ENCODE results near the gene STIP1.

The STIP1 gene

GRCh38 chr11:64204464-64204989, 18.6 kb downstream of the STIP1 start:
- DNase-seq (ENCODE audit: insufficient read length): peak; percentile 79

GRCh38 chr11:64206457-64207255, 20.7 kb downstream of the STIP1 start, which contains the start of gene FERMT3:
Gene FERMT3, plus strand, starts transcription at chr11:64206721. Its CDS starts 644 bp downstream, at chr11:64207365.
- no peak for FAIRE-seq
- DNase-seq (ENCODE audit: insufficient read length): peak; percentile 72
- TF ChIP-seq POLR2AphosphoS5 (IDR thresholded peaks at IDR 0.05; ENCODE audit: low read depth, low read length) (peak; percentile 19), TAF1 (IDR thresholded peaks at IDR 0.05; ENCODE audit: borderline replicate concordance, low read depth, low read length) (peak; percentile 43; the same call in 1 of the 2 replicates), POLR2A (IDR thresholded peaks at IDR 0.05; ENCODE audit: low read depth, low read length) (0 out of 2 replicates have a peak, but pooled peaks have one; percentile 52)

More at GRCh38 chr11:64204464-64204989, 18.6 kb downstream of the STIP1 start:
- FAIRE-seq: peak; percentile 86
- TF ChIP-seq POLR2A (IDR thresholded peaks at IDR 0.05; ENCODE audit: low read depth, low read length): no peak
- TF ChIP-seq POLR2AphosphoS5 (IDR thresholded peaks at IDR 0.05; ENCODE audit: low read depth, low read length): no peak
- no peak for TF ChIP-seq TAF1 (IDR thresholded peaks at IDR 0.05; ENCODE audit: borderline replicate concordance, low read depth, low read length)

GRCh38 chr11:64207256-64208085, 21.5 kb downstream of the STIP1 start:
- DNase-seq (ENCODE audit: insufficient read length) (peak; percentile 97), FAIRE-seq (peak; percentile 98)
- TF ChIP-seq POLR2AphosphoS5 (IDR thresholded peaks at IDR 0.05; ENCODE audit: low read depth, low read length): peak; percentile 93
- TF ChIP-seq POLR2A (IDR thresholded peaks at IDR 0.05; ENCODE audit: low read depth, low read length): peak; percentile 85
- peak; percentile 60 for TF ChIP-seq TAF1 (IDR thresholded peaks at IDR 0.05; ENCODE audit: borderline replicate concordance, low read depth, low read length)

- no peak for DNase-seq (ENCODE audit: insufficient read length)
- TF ChIP-seq POLR2A (IDR thresholded peaks at IDR 0.05; ENCODE audit: low read depth, low read length) (no peak), POLR2AphosphoS5 (IDR thresholded peaks at IDR 0.05; ENCODE audit: low read depth, low read length) (no peak), TAF1 (IDR thresholded peaks at IDR 0.05; ENCODE audit: borderline replicate concordance, low read depth, low read length) (no peak)
- no peak for FAIRE-seq
These were observed 22.3 kb downstream of the STIP1 start for GRCh38 chr11:64208086-64208795.

- no peak for DNase-seq (ENCODE audit: insufficient read length)
- TF ChIP-seq TAF1 (IDR thresholded peaks at IDR 0.05; ENCODE audit: borderline replicate concordance, low read depth, low read length): no peak
- no peak for TF ChIP-seq POLR2A (IDR thresholded peaks at IDR 0.05; ENCODE audit: low read depth, low read length)
- no peak for TF ChIP-seq POLR2AphosphoS5 (IDR thresholded peaks at IDR 0.05; ENCODE audit: low read depth, low read length)
- FAIRE-seq: no peak
These were observed 23.0 kb downstream of the STIP1 start for GRCh38 chr11:64208796-64209562.

GRCh38 chr11:64209563-64209843, 23.5 kb downstream of the STIP1 start:
- TF ChIP-seq TAF1 (IDR thresholded peaks at IDR 0.05; ENCODE audit: borderline replicate concordance, low read depth, low read length): no peak
- TF ChIP-seq POLR2A (IDR thresholded peaks at IDR 0.05; ENCODE audit: low read depth, low read length): no peak
- TF ChIP-seq POLR2AphosphoS5 (IDR thresholded peaks at IDR 0.05; ENCODE audit: low read depth, low read length): no peak
- DNase-seq (ENCODE audit: insufficient read length) (no peak), FAIRE-seq (no peak)

- TF ChIP-seq POLR2A (IDR thresholded peaks at IDR 0.05; ENCODE audit: low read depth, low read length): no peak
- TF ChIP-seq TAF1 (IDR thresholded peaks at IDR 0.05; ENCODE audit: borderline replicate concordance, low read depth, low read length): no peak
- no peak for FAIRE-seq
- DNase-seq (ENCODE audit: insufficient read length): no peak
These were observed 24.5 kb downstream of the STIP1 start for GRCh38 chr11:64210301-64211020.

GRCh38 chr11:64211181-64211872, 25.4 kb downstream of the STIP1 start:
- DNase-seq (ENCODE audit: insufficient read length) (no peak), FAIRE-seq (no peak)
- TF ChIP-seq TAF1 (IDR thresholded peaks at IDR 0.05; ENCODE audit: borderline replicate concordance, low read depth, low read length): no peak
- no peak for TF ChIP-seq POLR2AphosphoS5 (IDR thresholded peaks at IDR 0.05; ENCODE audit: low read depth, low read length)
- TF ChIP-seq POLR2A (IDR thresholded peaks at IDR 0.05; ENCODE audit: low read depth, low read length): no peak

- FAIRE-seq: no peak
- DNase-seq (ENCODE audit: insufficient read length): no peak
- TF ChIP-seq POLR2AphosphoS5 (IDR thresholded peaks at IDR 0.05; ENCODE audit: low read depth, low read length) (no peak), TAF1 (IDR thresholded peaks at IDR 0.05; ENCODE audit: borderline replicate concordance, low read depth, low read length) (no peak), POLR2A (IDR thresholded peaks at IDR 0.05; ENCODE audit: low read depth, low read length) (no peak)
These were observed 30.9 kb downstream of the STIP1 start for GRCh38 chr11:64216879-64217278.
